Measurements from ENCODE around the gene HDC.

Gene HDC

GRCh38 chr15:50265620-50266019 lies at the start of gene HDC:
Gene HDC, minus strand, starts transcription at chr15:50265726. Its CDS starts 103 bp downstream, at chr15:50265623.
- FAIRE-seq = no peak

GRCh38 chr15:50312636-50313035 lies 47.1 kb upstream of the HDC start:
- FAIRE-seq = no peak

GRCh38 chr15:50307799-50308198 lies 42.3 kb upstream of the HDC start:
- FAIRE-seq = no peak

DNA sequence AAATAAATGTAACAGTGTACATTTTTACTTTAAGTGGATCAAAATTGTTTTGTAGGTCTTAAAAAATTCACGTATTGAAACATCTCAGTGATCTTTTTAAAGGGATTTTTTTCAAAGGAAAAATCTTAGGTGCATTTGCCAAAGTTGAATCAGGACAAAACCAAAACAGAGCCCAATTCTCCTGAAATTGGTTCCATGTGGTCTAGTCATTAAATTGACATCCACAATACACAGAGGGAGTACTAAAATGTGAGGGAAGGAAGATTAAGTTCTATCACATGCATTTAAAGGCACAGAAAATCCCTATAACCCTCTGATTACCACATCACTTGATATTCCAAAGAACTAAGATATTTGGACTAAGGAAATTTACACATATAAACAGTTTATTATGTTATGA lies 39.3 kb upstream of the HDC start:
- FAIRE-seq = no peak

DNA sequence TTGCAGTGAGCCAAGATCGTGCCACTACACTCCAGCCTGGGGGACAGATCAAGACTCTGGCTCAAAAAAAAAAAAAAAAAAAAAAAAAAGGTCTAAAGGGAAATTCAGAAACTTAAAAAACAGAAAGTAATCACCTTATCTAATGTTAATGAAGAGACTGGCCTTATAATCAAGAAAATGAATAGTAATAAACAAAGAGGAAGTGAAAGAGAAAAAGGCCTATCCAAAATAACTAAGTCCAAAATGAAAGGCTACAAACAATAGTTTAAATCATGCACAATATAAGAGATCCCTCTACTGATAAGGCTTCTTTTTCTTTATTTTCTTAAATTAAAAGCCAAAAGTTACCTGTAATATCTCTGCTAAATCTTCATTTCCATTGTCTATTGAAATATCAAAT lies 37.1 kb upstream of the HDC start:
- no peak for FAIRE-seq

- no peak for FAIRE-seq
These were observed 32.8 kb upstream of the HDC start for GRCh38 chr15:50298340-50298739.

DNA sequence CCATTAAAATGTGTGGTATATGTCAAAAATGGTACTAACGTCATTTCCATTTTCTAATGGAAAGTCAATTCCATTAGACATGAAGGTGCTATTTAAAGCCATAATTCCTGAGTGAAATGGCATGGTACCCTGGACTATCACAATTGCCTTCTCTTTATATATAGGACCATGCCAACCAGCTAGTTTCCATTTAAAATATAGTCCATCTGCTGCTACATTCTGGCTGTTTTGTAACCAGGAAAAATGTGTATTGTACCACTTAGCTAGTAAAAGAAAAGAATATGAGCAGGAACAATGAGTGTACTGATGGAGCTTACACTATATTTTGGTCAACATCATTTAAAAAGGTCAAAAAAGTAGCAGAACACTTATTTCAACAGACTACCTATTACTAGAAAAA lies 30.4 kb upstream of the HDC start:
- FAIRE-seq = no peak

GRCh38 chr15:50289749-50290148 lies 24.2 kb upstream of the HDC start:
- FAIRE-seq = no peak

DNA sequence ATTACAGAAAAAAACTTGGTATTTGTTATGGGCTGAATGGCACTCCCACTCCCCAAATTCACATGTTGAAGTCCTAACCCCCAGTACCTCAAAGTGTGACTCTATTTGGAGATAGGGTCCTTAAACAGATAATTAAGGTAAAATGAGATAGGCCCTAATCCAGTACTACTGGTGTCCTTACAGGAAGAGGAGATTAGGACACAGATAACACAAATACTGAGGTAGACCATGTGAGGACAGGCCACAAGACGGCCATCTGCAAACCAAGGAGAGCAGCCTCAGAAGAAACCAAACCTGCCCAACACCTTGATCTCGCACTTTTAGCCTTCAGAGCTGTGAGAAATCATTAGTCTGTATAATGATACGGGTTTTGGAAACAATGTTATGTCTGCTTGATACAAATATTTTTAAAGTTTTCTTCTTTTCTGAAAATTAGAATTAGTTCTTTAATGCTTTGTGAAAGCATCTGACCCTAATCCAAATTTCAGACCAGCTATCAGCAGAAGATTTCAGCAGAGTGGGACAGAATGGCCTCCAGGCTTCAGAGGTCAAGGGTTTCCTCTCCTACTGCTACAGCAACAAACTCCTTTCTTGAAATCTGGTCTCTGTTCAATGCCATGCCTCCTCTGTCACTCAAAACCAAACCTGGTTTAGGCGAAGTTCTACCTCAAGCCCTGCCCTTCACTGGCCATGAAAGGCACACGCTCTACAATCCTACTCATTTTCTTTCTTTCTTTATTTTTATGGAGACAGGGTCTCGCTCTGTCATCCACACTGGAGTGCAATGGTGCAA lies 22.0 kb upstream of the HDC start:
- FAIRE-seq = no peak

DNA sequence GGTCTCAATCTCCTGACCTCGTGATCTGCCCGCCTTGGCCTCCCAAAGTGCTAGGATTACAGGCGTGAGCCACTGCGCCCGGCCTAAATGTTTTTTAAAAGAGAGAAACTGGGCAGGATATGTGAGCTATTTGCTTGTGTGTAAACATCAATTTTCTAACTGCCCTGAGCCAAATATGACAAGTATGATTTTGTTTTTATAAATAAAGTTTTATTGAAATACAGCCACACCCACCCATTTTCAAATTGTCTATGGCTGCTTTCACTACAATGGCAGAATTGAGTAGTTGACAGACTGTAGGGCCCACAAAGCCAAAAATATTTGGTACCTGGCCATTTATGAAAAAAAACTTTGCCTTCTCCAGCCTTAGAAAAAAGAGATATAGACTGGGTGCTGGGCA lies 15.9 kb upstream of the HDC start:
- FAIRE-seq = no peak

DNA sequence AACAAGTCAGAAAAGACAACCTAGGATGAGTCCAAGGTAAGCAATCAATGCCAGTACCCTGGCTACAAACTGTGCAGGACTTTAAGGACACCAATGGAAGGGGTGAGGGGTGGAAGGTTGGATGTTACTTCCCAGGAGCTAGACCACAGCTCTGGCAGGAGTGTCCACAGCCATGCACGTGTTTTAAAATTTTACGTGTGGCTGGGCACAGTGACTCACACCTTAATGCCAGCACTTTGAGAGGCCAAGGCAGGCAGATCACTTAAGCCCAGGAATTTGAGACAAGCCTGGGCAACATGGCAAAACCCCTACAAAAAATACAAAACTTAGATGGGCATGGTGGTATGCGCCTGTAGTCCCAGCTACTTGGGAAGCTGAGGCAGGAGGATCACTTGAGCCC lies 14.7 kb upstream of the HDC start:
- FAIRE-seq = no peak

DNA sequence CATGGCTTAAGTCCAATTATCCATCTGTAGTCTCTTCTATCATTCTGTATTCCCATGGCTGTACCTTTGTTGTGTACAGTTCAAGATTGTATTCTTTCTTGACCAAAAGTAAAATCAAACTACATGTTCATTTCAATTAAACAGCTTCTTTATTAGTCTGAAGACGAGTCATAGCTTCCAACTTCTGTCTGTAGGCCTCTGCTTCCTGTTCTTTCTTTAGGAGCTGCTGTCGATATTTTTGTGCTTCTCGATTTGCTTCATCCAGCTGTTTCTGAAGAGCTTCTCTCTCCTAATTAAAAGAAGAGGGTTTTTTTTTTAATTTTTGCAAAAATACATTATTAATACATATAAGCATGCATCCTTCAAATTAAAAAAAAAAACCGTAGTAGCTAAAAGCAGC lies 13.0 kb upstream of the HDC start:
- no peak for FAIRE-seq

- no peak for FAIRE-seq
These were observed 11.8 kb upstream of the HDC start for GRCh38 chr15:50277370-50277769.

- FAIRE-seq = no peak
These were observed 10.4 kb upstream of the HDC start for GRCh38 chr15:50275908-50276307.

GRCh38 chr15:50275091-50275490 lies 9.6 kb upstream of the HDC start:
- no peak for FAIRE-seq

DNA sequence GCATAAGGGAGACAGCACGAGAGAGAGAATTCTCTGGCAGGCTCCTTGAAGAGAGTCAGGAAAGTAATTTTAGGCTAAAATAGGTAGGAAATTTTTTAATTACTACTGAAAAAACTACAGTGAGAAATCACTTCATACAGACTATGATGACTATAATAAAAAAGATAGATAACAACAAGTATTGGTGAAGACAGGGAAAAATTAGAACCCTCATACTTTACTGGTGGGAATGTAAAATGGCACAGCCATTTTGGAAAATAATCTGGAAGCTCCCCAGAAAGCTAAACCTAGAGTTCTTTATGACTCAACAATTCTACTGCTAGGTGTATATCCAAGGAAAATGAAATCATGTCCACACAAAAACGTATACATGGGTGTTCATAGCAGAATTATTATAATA lies 2.1 kb upstream of the HDC start:
- FAIRE-seq = no peak

GRCh38 chr15:50262533-50262932 lies 3.0 kb downstream of the HDC start:
- FAIRE-seq = no peak

- no peak for FAIRE-seq
These were observed 3.5 kb downstream of the HDC start for GRCh38 chr15:50261981-50262380.

GRCh38 chr15:50260969-50261496 lies 4.5 kb downstream of the HDC start:
- FAIRE-seq = no peak

DNA sequence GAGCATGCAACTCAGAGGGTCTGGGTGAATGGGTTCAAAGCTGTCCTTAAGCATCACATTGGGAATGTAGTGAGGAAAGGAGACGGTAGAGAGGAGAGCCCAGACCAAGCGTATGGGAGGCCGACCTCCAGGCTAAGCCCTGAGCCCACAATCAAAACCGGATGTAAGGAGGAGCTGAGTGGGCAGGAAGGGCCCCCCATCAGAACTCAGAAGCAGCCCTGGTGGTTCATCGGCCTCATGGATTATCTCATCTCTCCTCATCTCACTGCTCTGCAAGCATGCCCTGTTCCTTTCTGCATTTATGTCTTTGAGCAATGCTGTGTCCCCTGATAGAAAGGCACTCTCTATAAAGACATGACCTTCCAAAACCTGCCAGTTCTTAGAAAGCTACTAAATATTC lies 6.2 kb downstream of the HDC start:
- no peak for FAIRE-seq

DNA sequence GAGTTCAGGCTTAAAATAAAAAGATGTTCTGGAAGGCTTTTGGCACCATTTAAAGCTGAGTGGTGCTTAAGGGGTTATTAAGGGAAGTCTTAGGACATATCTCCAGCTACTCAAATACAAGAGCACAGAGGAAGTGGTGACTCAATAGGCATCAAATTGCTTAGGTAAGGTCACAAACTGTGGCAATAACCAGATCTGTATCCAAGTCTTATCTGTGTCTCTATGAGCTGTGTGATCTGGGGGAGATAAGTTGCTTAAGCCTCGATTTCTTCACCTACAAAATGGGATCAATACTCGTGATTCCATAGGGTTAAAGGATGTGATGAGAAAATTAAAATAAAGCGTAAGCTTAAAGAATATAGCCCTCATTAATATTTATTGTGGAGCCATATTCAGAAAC lies 7.6 kb downstream of the HDC start:
- FAIRE-seq = no peak

DNA sequence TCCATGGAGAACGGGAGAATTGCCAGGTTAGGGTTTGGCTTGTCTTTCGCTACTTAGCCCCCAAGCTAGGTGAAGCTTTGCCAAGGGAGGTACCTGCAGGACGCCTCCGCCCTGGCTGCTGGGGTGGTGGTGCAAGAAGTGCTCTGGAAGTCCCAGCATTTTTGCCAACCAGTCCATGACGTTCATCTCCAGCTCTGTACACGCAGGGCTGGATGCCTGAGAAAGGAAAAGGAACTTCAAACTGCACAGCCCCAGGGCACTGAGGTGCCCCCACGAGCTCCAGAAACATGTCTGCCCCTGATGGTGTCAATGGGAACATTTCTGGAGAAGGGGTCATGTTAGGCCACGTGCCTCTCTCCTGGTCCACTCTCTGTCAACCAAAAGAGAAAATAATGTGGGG lies 8.2 kb downstream of the HDC start:
- FAIRE-seq = no peak

DNA sequence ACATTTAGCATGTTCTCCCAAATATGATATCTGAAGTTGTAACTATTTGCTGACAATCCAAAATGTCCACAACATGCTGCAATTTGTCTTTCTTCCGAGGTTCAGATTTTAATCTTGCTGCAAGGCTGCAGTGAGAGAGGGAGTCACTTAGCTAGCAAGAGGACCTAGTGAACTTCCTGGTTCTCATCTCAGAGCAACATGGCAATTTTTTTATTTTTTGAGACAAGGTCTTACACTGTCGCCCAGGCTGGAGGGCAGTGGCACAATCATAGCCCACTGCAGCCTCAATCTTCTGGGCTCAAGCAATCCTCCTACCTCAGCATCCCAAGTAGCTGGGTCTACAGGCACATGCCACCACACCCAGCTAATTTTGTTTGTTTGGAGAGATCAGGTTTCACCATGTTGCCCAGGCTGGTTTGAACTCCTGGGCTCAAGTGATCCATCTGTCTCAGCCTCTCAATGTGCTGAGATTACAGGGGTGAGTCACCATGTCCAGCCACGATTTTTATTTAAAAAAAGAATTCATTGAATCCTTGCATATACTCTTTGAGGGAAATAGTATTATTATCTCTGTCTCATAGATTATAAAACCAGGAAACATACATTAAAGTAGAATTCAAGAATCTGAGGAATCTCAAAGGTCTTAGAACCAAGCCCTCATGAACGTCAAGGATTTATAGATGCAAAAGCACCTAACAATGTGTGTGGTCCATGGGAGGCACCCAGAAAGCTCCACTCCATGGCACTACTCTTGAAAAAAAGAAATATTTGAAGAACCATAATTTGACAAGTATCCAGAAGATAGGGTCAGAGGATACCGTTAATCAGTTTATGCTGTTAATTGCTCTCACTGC lies 9.1 kb downstream of the HDC start:
- no peak for FAIRE-seq

DNA sequence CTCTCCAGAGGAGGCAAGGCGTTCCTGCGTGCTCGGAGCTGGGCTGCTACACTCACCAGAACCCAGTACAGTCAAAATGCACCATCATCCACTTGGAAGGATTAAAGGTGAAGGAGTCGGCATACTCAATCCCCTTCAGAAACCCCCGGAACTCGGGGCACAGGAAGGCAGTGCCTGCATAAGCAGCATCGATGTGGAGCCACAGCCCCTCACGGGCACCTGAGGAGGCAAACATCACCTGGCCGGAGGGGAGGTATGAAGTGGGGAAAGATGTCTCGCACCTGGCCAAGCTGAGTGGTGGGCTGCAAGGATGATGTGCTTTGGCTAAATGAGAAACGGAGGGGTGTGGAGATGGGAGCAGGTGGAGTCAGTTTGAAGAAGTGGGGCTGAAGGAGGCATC lies 13.0 kb downstream of the HDC start:
- FAIRE-seq = no peak

Data from TTC549 (cell line).